HG02885 (cell line): ENCODE data around the gene FSTL4.

Source experiments
- ATAC-seq: cut with Tn5 transposase; IDR thresholded peaks from one replicate; pipeline ENCODE4 v1.9.1; 2021; ENCODE audit warnings: mild to moderate bottlenecking; ENCODE audit not compliant: unreplicated experiment, poor library complexity

Gene FSTL4

GRCh38 chr5:133242221-133242835 lies 370.0 kb downstream of the FSTL4 start:
- ATAC-seq = peak; percentile 41

GRCh38 chr5:133241179-133242092 lies 370.9 kb downstream of the FSTL4 start:
- no peak for ATAC-seq

GRCh38 chr5:133240425-133241091 lies 371.8 kb downstream of the FSTL4 start:
- ATAC-seq = peak; percentile 83

- ATAC-seq = no peak
These were observed 373.7 kb downstream of the FSTL4 start for GRCh38 chr5:133238426-133239205.

GRCh38 chr5:133236976-133237375 lies 375.4 kb downstream of the FSTL4 start:
- ATAC-seq = no peak

- no peak for ATAC-seq
These were observed 375.8 kb downstream of the FSTL4 start for GRCh38 chr5:133236541-133236951.

- no peak for ATAC-seq
These were observed 376.5 kb downstream of the FSTL4 start for GRCh38 chr5:133235696-133236426.

- ATAC-seq = no peak
These were observed 377.4 kb downstream of the FSTL4 start for GRCh38 chr5:133234911-133235310.

GRCh38 chr5:133234273-133234672 lies 378.1 kb downstream of the FSTL4 start:
- no peak for ATAC-seq

- no peak for ATAC-seq
These were observed 378.7 kb downstream of the FSTL4 start for GRCh38 chr5:133233616-133234015.

GRCh38 chr5:133232911-133233310 lies 379.4 kb downstream of the FSTL4 start:
- no peak for ATAC-seq

- no peak for ATAC-seq
These were observed 379.9 kb downstream of the FSTL4 start for GRCh38 chr5:133232435-133232834.

GRCh38 chr5:133232011-133232410 lies 380.3 kb downstream of the FSTL4 start:
- ATAC-seq = no peak

- ATAC-seq = no peak
These were observed 381.3 kb downstream of the FSTL4 start for GRCh38 chr5:133230823-133231578.

GRCh38 chr5:133229931-133230664 lies 382.2 kb downstream of the FSTL4 start:
- no peak for ATAC-seq

GRCh38 chr5:133228316-133228715 lies 384.0 kb downstream of the FSTL4 start:
- no peak for ATAC-seq

- no peak for ATAC-seq
These were observed 384.4 kb downstream of the FSTL4 start for GRCh38 chr5:133227897-133228296.

- no peak for ATAC-seq
These were observed 385.3 kb downstream of the FSTL4 start for GRCh38 chr5:133227082-133227481.
